ENCODE results near the gene MAPK12. TPM values are rescaled to one million over a fixed set of nuclear protein-coding genes. Genes with fewer than 3 reads are reported as not detected.

Gene MAPK12
- total and polyA plus RNA-seq, 10 of the 15 experiments (the other 5 are each of a cell fraction or from before 2014, with no cell fraction given) = 1.1 to 38.9 (median 16.3) TPM

DNA sequence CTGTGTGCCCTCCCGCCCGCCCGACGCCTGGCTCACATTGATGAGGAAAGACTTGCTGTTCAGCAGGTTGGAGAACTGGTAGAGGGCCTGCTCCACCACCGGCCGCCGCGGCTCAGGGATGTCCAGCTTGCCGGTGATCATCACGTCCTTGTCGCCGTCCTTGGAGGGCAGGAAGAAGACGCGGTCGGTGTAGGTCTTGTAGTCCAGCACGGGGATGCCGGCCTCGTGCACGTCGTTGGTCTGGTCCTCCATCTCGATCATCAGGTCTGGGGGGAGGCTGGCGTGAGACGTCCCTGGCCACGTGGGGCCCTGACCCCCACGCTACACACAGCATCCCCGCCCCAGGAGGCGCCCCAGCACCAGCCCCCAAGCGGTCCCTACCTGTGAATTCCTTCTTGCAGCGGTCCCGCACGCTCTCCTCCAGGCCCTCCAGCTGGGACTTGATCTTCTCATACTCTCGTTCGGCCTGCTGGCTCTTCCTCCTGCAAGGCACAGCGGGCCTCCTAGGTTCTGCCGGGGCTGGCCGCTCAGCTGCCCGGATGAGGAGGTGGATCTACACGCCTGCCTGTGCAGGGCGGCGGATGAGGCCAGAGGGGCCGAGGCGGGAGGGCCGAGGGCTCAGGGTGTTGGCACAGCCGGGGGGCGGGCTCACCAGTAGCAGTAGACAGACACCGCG lies 19.4 kb upstream of the MAPK12 start:
- RAD21 ChIA-PET (ENCODE audit: unreplicated experiment) = no interaction called here
- CTCF ChIA-PET = interaction anchor here (1.6 kb wide), 1 partner anchor 46 kb away, joined by 3 read pairs; no protein-coding TSS in a partner anchor
- no peaks in the 10 kb centered on the region for H4K20me1 ChIP-seq (ENCODE audit: control insufficient read depth, insufficient read depth)
- H3K27me3 ChIP-seq (replicated peaks in 1 of 2; ENCODE audit: control insufficient read depth in 2 of 2, insufficient read depth in 2 of 2, low read length in 1 of 2) = no peaks in the 10 kb centered on the region
- 99% methylated on average over 36 of the region's 47 CpGs for WGBS (ENCODE audit: insufficient coverage, insufficient replicate concordance, low lambda C conversion rate, missing lambda C conversion rate)
- BruUV-seq (replicated peaks) = no TSS peak
- POLR2A ChIA-PET = no interaction called here
- ATAC-seq = no peak
- intact Hi-C loops (cut with micrococcal nuclease; ENCODE audit: unreplicated experiment) (no loop called here), in situ Hi-C loops (cut with MboI) (no loop called here)
- no peak overlapping the region for H3K4me2 ChIP-seq (ENCODE audit: control insufficient read depth, insufficient read depth)
- no peak overlapping the region for H3K9ac ChIP-seq (ENCODE audit: control insufficient read depth, insufficient read depth, low read length)
- TF ChIP-seq NRF1 (conservative IDR thresholded peaks at IDR 0.05; ENCODE audit: low read depth, low read length) = no peak
- TF ChIP-seq RCOR1 (conservative IDR thresholded peaks at IDR 0.05; ENCODE audit: low read depth, low read length) = no peak
- TF ChIP-seq RUNX3 (IDR thresholded peaks at IDR 0.05; ENCODE audit: low read length) = no peak
- TF ChIP-seq TARDBP (IDR thresholded peaks at IDR 0.05; ENCODE audit: borderline replicate concordance) = no peak
- TF ChIP-seq, protein P1, sequence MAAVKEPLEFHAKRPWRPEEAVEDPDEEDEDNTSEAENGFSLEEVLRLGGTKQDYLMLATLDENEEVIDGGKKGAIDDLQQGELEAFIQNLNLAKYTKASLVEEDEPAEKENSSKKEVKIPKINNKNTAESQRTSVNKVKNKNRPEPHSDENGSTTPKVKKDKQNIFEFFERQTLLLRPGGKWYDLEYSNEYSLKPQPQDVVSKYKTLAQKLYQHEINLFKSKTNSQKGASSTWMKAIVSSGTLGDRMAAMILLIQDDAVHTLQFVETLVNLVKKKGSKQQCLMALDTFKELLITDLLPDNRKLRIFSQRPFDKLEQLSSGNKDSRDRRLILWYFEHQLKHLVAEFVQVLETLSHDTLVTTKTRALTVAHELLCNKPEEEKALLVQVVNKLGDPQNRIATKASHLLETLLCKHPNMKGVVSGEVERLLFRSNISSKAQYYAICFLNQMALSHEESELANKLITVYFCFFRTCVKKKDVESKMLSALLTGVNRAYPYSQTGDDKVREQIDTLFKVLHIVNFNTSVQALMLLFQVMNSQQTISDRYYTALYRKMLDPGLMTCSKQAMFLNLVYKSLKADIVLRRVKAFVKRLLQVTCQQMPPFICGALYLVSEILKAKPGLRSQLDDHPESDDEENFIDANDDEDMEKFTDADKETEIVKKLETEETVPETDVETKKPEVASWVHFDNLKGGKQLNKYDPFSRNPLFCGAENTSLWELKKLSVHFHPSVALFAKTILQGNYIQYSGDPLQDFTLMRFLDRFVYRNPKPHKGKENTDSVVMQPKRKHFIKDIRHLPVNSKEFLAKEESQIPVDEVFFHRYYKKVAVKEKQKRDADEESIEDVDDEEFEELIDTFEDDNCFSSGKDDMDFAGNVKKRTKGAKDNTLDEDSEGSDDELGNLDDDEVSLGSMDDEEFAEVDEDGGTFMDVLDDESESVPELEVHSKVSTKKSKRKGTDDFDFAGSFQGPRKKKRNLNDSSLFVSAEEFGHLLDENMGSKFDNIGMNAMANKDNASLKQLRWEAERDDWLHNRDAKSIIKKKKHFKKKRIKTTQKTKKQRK (IDR thresholded peaks at IDR 0.05; ENCODE audit: low read depth, low read length) = no peak
- TF ChIP-seq, protein P2, sequence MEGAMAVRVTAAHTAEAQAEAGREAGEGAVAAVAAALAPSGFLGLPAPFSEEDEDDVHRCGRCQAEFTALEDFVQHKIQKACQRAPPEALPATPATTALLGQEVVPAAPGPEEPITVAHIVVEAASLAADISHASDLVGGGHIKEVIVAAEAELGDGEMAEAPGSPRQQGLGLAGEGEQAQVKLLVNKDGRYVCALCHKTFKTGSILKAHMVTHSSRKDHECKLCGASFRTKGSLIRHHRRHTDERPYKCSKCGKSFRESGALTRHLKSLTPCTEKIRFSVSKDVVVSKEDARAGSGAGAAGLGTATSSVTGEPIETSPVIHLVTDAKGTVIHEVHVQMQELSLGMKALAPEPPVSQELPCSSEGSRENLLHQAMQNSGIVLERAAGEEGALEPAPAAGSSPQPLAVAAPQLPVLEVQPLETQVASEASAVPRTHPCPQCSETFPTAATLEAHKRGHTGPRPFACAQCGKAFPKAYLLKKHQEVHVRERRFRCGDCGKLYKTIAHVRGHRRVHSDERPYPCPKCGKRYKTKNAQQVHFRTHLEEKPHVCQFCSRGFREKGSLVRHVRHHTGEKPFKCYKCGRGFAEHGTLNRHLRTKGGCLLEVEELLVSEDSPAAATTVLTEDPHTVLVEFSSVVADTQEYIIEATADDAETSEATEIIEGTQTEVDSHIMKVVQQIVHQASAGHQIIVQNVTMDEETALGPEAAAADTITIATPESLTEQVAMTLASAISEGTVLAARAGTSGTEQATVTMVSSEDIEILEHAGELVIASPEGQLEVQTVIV (IDR thresholded peaks at IDR 0.05; ENCODE audit: borderline replicate concordance, partially characterized antibody) = no peak
- TF ChIP-seq SMC3 (IDR thresholded peaks at IDR 0.05; ENCODE audit: borderline replicate concordance, low read length) = no peak
- TF ChIP-seq POLR2A (IDR thresholded peaks at IDR 0.05; ENCODE audit: low read depth, low read length) = no peak
- TF ChIP-seq YBX1 (IDR thresholded peaks at IDR 0.05) = no peak
- no peak for TF ChIP-seq CBX3 (IDR thresholded peaks at IDR 0.05; ENCODE audit: borderline replicate concordance, low read depth)
- TF ChIP-seq, protein P3, sequence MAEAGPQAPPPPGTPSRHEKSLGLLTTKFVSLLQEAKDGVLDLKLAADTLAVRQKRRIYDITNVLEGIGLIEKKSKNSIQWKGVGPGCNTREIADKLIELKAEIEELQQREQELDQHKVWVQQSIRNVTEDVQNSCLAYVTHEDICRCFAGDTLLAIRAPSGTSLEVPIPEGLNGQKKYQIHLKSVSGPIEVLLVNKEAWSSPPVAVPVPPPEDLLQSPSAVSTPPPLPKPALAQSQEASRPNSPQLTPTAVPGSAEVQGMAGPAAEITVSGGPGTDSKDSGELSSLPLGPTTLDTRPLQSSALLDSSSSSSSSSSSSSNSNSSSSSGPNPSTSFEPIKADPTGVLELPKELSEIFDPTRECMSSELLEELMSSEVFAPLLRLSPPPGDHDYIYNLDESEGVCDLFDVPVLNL (IDR thresholded peaks at IDR 0.05; ENCODE audit: low read depth, low read length) = no peak
- TF ChIP-seq SMAD5 (IDR thresholded peaks at IDR 0.05; ENCODE audit: low read depth) = no peak
- TF ChIP-seq YY1 (IDR thresholded peaks at IDR 0.05; ENCODE audit: low read depth, low read length) = no peak
- TF ChIP-seq BCL11A (IDR thresholded peaks at IDR 0.05; ENCODE audit: low read depth, low read length) = no peak
- TF ChIP-seq, protein P4, sequence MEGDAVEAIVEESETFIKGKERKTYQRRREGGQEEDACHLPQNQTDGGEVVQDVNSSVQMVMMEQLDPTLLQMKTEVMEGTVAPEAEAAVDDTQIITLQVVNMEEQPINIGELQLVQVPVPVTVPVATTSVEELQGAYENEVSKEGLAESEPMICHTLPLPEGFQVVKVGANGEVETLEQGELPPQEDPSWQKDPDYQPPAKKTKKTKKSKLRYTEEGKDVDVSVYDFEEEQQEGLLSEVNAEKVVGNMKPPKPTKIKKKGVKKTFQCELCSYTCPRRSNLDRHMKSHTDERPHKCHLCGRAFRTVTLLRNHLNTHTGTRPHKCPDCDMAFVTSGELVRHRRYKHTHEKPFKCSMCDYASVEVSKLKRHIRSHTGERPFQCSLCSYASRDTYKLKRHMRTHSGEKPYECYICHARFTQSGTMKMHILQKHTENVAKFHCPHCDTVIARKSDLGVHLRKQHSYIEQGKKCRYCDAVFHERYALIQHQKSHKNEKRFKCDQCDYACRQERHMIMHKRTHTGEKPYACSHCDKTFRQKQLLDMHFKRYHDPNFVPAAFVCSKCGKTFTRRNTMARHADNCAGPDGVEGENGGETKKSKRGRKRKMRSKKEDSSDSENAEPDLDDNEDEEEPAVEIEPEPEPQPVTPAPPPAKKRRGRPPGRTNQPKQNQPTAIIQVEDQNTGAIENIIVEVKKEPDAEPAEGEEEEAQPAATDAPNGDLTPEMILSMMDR (IDR thresholded peaks at IDR 0.05 in 2 of 3, conservative IDR thresholded peaks at IDR 0.05 in 1 of 3; ENCODE audit: control insufficient read depth in 2 of 3, extremely low read depth in 1 of 3, insufficient read depth in 1 of 3, low read depth in 3 of 3, low read length in 3 of 3) = no peak
- TF ChIP-seq SUPT20H (IDR thresholded peaks at IDR 0.05; ENCODE audit: borderline replicate concordance, control insufficient read depth, low read depth, low read length) = no peak
- no peaks in the 10 kb centered on the region for H3K79me2 ChIP-seq (ENCODE audit: control insufficient read depth, insufficient read depth, low read length)
- no peak overlapping the region for H2AFZ ChIP-seq (ENCODE audit: control insufficient read depth, low read depth, low read length)
- H3K36me3 ChIP-seq (ENCODE audit: control insufficient read depth in 2 of 2, insufficient read depth in 2 of 2, low read length in 1 of 2) = peaks cover 0 to 40% of the 10 kb centered on the region in 2 experiments; a peak in 3 of 4 replicates
- SMC1A ChIA-PET (ENCODE audit: uncharacterized antibody, unreplicated experiment) = no interaction called here
- FAIRE-seq = no peak
- no peaks in the 10 kb centered on the region for H3K4me1 ChIP-seq (ENCODE audit: control insufficient read depth, insufficient read depth, low read length)
- H3K27ac ChIP-seq (ENCODE audit: control insufficient read depth, insufficient read depth) = no peak overlapping the region
- no peak overlapping the region for H3K4me3 ChIP-seq
- no peaks in the 10 kb centered on the region for H3K9me3 ChIP-seq (replicated peaks; ENCODE audit: control insufficient read depth, insufficient read depth, low read length)
- no peak for DNase-seq (ENCODE audit: low read depth, low spot score)
